Measurements from ENCODE around the gene SLC25A30.

The SLC25A30 gene

GRCh38 chr13:45417790-45418534, at the start of gene SLC25A30:
Gene SLC25A30 (minus strand): TSS chr13:45418373. CDS start chr13:45411425, 6,948 bp downstream.
- peak; percentile 41 for DNase-seq

GRCh38 chr13:45466359-45466758, 48.2 kb upstream of the SLC25A30 start:
- DNase-seq = no peak

GRCh38 chr13:45464687-45465453, 46.7 kb upstream of the SLC25A30 start, which contains the start of gene COG3:
Gene COG3 (plus strand): TSS chr13:45464939. CDS start chr13:45465037, 98 bp downstream.
- DNase-seq = peak; percentile 92

GRCh38 chr13:45464141-45464686, 46.0 kb upstream of the SLC25A30 start:
- no peak for DNase-seq

GRCh38 chr13:45456196-45456972, 38.2 kb upstream of the SLC25A30 start:
- DNase-seq = no peak

GRCh38 chr13:45454204-45454603, 36.0 kb upstream of the SLC25A30 start:
- no peak for DNase-seq

- no peak for DNase-seq
Measured at GRCh38 chr13:45451282-45451681, 33.1 kb upstream of the SLC25A30 start.

GRCh38 chr13:45448965-45449559, 30.9 kb upstream of the SLC25A30 start:
- DNase-seq = no peak

GRCh38 chr13:45447050-45447661, 29.0 kb upstream of the SLC25A30 start:
- no peak for DNase-seq

- DNase-seq = no peak
Measured at GRCh38 chr13:45446181-45446580, 28.0 kb upstream of the SLC25A30 start.

- no peak for DNase-seq
Measured at GRCh38 chr13:45445053-45445452, 26.9 kb upstream of the SLC25A30 start.

GRCh38 chr13:45441633-45442032, 23.5 kb upstream of the SLC25A30 start:
- DNase-seq = no peak

- DNase-seq = no peak
Measured at GRCh38 chr13:45439781-45440462, 21.7 kb upstream of the SLC25A30 start.

GRCh38 chr13:45439008-45439407, 20.8 kb upstream of the SLC25A30 start:
- DNase-seq = no peak

GRCh38 chr13:45437947-45438346, 19.8 kb upstream of the SLC25A30 start:
- no peak for DNase-seq

- DNase-seq = no peak
Measured at GRCh38 chr13:45436953-45437352, 18.8 kb upstream of the SLC25A30 start.

GRCh38 chr13:45436332-45436731, 18.2 kb upstream of the SLC25A30 start:
- DNase-seq = no peak

- DNase-seq = no peak
Measured at GRCh38 chr13:45434556-45435371, 16.6 kb upstream of the SLC25A30 start.

GRCh38 chr13:45433381-45433790, 15.2 kb upstream of the SLC25A30 start:
- DNase-seq = no peak

- no peak for DNase-seq
Measured at GRCh38 chr13:45432737-45433380, 14.7 kb upstream of the SLC25A30 start.

Measured in NCI-H1105 treated with DMSO at 0.1 percent for 48 hours (cell line).